Choroid plexus epithelial cell (primary cell): ENCODE measurements around the gene PLIN4.

Experiments used
- DNase-seq: peaks from one replicate; pipeline ENCODE4 v3.0.0-alpha.2; 2010; ENCODE audit warnings: low read depth
- H3K4me3 ChIP-seq: 2 replicates; pipeline ENCODE4 v1.5.1; 2011; ENCODE audit warnings: low read depth, mild to moderate bottlenecking, control low read depth, low read length, moderate library complexity
- TF ChIP-seq, protein P1 (sequence below): conservative IDR thresholded peaks from 2 replicates; pipeline ENCODE4 v1.5.1; 2011; ENCODE audit warnings: low read depth, mild to moderate bottlenecking, control low read depth, inconsistent platforms, low read length, moderate library complexity

PLIN4 gene

DNA sequence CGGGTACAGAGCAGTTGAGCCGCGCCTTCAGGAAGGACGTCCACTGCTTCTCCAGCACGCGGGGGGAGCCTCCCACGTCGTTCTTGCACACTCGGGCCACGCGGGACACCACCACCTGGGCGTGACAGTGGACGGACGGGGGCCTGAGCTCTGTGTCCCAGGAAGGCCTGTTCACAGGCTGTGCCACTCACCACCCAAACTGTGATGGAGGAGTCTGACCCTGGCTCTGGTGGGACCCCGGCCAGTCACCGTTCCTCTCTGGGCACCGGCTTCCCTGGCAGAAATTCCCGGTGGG is 34.2 kb upstream of the PLIN4 start:
- DNase-seq, result no peak
- TF ChIP-seq, protein P1, sequence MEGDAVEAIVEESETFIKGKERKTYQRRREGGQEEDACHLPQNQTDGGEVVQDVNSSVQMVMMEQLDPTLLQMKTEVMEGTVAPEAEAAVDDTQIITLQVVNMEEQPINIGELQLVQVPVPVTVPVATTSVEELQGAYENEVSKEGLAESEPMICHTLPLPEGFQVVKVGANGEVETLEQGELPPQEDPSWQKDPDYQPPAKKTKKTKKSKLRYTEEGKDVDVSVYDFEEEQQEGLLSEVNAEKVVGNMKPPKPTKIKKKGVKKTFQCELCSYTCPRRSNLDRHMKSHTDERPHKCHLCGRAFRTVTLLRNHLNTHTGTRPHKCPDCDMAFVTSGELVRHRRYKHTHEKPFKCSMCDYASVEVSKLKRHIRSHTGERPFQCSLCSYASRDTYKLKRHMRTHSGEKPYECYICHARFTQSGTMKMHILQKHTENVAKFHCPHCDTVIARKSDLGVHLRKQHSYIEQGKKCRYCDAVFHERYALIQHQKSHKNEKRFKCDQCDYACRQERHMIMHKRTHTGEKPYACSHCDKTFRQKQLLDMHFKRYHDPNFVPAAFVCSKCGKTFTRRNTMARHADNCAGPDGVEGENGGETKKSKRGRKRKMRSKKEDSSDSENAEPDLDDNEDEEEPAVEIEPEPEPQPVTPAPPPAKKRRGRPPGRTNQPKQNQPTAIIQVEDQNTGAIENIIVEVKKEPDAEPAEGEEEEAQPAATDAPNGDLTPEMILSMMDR, result no peak

GRCh38 chr19:4550479-4551050 is 32.3 kb upstream of the PLIN4 start:
- no peak overlapping the region for H3K4me3 ChIP-seq
- TF ChIP-seq, protein P1, result no peak
- DNase-seq, result no peak

More for the DNA sequence above, 34.2 kb upstream of the PLIN4 start:
- no peak overlapping the region for H3K4me3 ChIP-seq

DNA sequence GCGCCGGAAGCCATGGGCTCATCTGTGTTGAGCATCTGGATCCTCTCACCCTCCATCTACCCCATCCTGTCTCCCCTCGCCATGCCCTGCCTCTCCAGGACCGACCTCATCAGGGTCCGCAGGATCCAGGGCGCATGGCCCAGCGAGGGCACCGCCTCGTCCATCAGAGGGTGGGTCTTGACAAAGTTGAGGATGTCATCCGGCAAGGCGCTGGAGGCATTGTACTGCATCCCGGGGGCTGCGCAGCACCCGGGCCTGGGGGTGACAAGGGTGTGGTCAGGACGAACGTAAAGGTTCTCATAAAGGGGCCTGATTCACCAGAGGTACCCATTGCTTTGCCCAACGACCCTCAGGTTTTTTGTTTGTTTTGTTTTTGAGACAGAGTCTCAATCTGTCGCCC is 31.7 kb upstream of the PLIN4 start:
- no peak overlapping the region for H3K4me3 ChIP-seq
- TF ChIP-seq, protein P1, result no peak
- DNase-seq, result no peak

DNA sequence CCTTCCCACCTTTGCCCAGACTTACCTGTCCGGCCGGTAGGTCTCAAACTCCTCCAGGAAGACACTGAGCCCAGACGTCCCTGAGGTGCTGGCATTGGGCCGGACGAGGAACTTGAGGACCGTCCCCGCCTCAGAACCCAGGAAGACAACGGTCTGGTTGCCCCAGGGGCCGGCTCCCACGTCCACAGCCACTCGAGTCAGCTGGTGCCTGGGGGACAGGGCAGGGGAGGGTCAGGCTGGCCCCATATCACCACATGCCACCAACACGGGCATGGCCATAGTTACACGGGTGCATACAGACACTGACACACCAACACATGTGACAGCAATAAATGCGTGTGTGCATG is 29.9 kb upstream of the PLIN4 start:
- DNase-seq, result no peak
- TF ChIP-seq, protein P1, result no peak
- H3K4me3 ChIP-seq, result no peak overlapping the region

- DNase-seq, result no peak
- no peak overlapping the region for H3K4me3 ChIP-seq
- TF ChIP-seq, protein P1, result peak; percentile 60
These were observed 29.3 kb upstream of the PLIN4 start for GRCh38 chr19:4547303-4548237.

DNA sequence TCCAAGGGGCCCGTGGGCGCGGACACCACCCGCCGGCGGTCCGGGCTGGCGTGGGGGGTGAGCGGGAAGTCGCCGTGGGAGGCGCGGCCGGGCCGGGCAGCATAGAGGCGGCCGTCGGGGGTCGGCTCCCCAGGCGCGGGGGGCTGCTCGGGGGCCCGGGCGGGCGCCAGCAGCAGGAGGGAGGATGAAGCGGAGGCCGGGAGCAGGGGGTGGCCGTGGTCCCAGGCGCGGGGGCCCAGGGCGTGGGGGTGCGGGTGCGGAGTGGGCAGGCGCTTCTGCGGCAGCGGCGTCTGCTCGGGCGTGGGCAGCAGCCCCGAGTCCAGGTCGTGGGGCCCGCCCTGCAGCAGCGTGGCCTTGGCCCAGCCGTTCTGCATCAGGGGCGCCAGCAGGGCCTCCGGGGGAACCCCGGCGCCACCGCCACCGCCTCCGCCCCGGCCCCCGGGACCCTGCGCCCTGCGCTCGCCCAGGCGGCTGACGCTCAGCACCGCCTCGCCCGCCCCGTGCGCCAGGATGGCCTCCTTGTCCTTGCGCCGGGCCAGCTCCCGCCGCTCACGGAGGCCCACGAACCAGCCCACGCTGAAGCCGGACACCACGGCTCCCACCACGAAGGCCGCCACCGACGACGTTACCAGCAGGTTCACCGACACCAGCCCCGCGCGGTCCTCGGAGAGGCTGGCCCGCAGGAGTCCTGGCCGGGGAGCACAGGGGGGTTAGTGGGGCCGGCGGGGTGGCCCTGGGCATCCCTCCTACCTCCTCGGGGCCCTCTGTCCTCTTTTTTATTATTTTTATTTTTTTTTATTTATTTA is 25.8 kb upstream of the PLIN4 start:
- H3K4me3 ChIP-seq, result no peak overlapping the region

More for the DNA sequence above, 25.8 kb upstream of the PLIN4 start:
- TF ChIP-seq, protein P1, result no peak
- no peak for DNase-seq
